NB4 (cell line): Measurements from ENCODE around the gene VWA5B1.
"Not testable (repeated sequence)": the region's sequence is repeated elsewhere in the genome, so short reads cannot be mapped to it uniquely, and the experiment has no call there.

Source experiments
- CTCF ChIP-seq: IDR thresholded peaks from one replicate; pipeline ENCODE4 v1.5.1; 2012; ENCODE audit warnings: low read depth, low read length
- MAX ChIP-seq: IDR thresholded peaks from 2 replicates; pipeline ENCODE4 v1.6.1; 2011; ENCODE audit warnings: low read depth, low read length
- MYC ChIP-seq: IDR thresholded peaks from 2 replicates; pipeline ENCODE4 v1.6.1; 2011; ENCODE audit warnings: low read depth, low read length
- POLR2A ChIP-seq: IDR thresholded peaks from 2 replicates; pipeline ENCODE4 v1.6.1; 2011; ENCODE audit warnings: mild to moderate bottlenecking; ENCODE audit not compliant: insufficient read length; ENCODE audit errors: extremely low read depth

GRCh38 chr1:20287696-20288095 lies 3.0 kb upstream of the VWA5B1 start:
- TF ChIP-seq CTCF, POLR2A, MAX, MYC: not testable (repeated sequence)
